ENCODE measurements around the gene GDF2.

Gene GDF2

GRCh38 chr10:47362199-47362598 is 39.9 kb downstream of the GDF2 start:
- no peaks in the 10 kb centered on the region for H3K9me3 ChIP-seq (ENCODE audit: control insufficient read depth in 2 of 2, low read length in 2 of 2)
- H3K27me3 ChIP-seq (ENCODE audit: control insufficient read depth in 1 of 2, insufficient read depth in 2 of 2, low read length in 2 of 2), result peaks cover 0 to 2% of the 10 kb centered on the region in 2 donors
- H3K4me1 ChIP-seq (ENCODE audit: control insufficient read depth, insufficient read depth, low read length), result no peaks in the 10 kb centered on the region

GRCh38 chr10:47363781-47364180 is 41.5 kb downstream of the GDF2 start:
- H3K9ac ChIP-seq (ENCODE audit: low read length in 2 of 2), result no peak overlapping the region
- no peaks in the 10 kb centered on the region for H3K36me3 ChIP-seq (ENCODE audit: control insufficient read depth in 2 of 2, insufficient read depth in 2 of 2, low read length in 2 of 2)
- H3K9me3 ChIP-seq (ENCODE audit: control insufficient read depth in 2 of 2, low read length in 2 of 2), result no peaks in the 10 kb centered on the region
- no peak overlapping the region for H3K4me3 ChIP-seq (ENCODE audit: low read length in 2 of 2)
- no peaks in the 10 kb centered on the region for H3K4me1 ChIP-seq (ENCODE audit: control insufficient read depth, insufficient read depth, low read length)
- H3K27ac ChIP-seq (ENCODE audit: low read length), result no peak overlapping the region
- peaks cover 0 to 2% of the 10 kb centered on the region in 2 donors for H3K27me3 ChIP-seq (ENCODE audit: control insufficient read depth in 1 of 2, insufficient read depth in 2 of 2, low read length in 2 of 2)

More at GRCh38 chr10:47362199-47362598, 39.9 kb downstream of the GDF2 start:
- H3K9ac ChIP-seq (ENCODE audit: low read length in 2 of 2), result no peak overlapping the region
- H3K4me3 ChIP-seq (ENCODE audit: low read length in 2 of 2), result no peak overlapping the region
- H3K27ac ChIP-seq (ENCODE audit: low read length), result no peak overlapping the region
- H3K36me3 ChIP-seq (ENCODE audit: control insufficient read depth in 2 of 2, insufficient read depth in 2 of 2, low read length in 2 of 2), result no peaks in the 10 kb centered on the region

GRCh38 chr10:47364366-47364765 is 42.1 kb downstream of the GDF2 start:
- Histone ChIP-seq H3K4me1 (ENCODE audit: control insufficient read depth, insufficient read depth, low read length) (no peaks in the 10 kb centered on the region), H3K4me3 (ENCODE audit: low read length in 2 of 2) (no peak overlapping the region), H3K27me3 (ENCODE audit: control insufficient read depth in 1 of 2, insufficient read depth in 2 of 2, low read length in 2 of 2) (no peaks in the 10 kb centered on the region), H3K9me3 (ENCODE audit: control insufficient read depth in 2 of 2, low read length in 2 of 2) (no peaks in the 10 kb centered on the region), H3K9ac (ENCODE audit: low read length in 2 of 2) (no peak overlapping the region), H3K27ac (ENCODE audit: low read length) (no peak overlapping the region), H3K36me3 (ENCODE audit: control insufficient read depth in 2 of 2, insufficient read depth in 2 of 2, low read length in 2 of 2) (no peaks in the 10 kb centered on the region)

GRCh38 chr10:47364911-47365310 is 42.7 kb downstream of the GDF2 start:
- H3K27me3 ChIP-seq (ENCODE audit: control insufficient read depth in 1 of 2, insufficient read depth in 2 of 2, low read length in 2 of 2), result no peaks in the 10 kb centered on the region

GRCh38 chr10:47365431-47366180 is 43.4 kb downstream of the GDF2 start:
- Histone ChIP-seq H3K9me3 (ENCODE audit: control insufficient read depth in 2 of 2, low read length in 2 of 2) (no peaks in the 10 kb centered on the region), H3K36me3 (ENCODE audit: control insufficient read depth in 2 of 2, insufficient read depth in 2 of 2, low read length in 2 of 2) (no peaks in the 10 kb centered on the region), H3K27me3 (ENCODE audit: control insufficient read depth in 1 of 2, insufficient read depth in 2 of 2, low read length in 2 of 2) (no peaks in the 10 kb centered on the region), H3K27ac (ENCODE audit: low read length) (no peak overlapping the region), H3K4me1 (ENCODE audit: control insufficient read depth, insufficient read depth, low read length) (no peaks in the 10 kb centered on the region), H3K9ac (ENCODE audit: low read length in 2 of 2) (no peak overlapping the region), H3K4me3 (ENCODE audit: low read length in 2 of 2) (no peak overlapping the region)

More at GRCh38 chr10:47364911-47365310, 42.7 kb downstream of the GDF2 start:
- Histone ChIP-seq H3K27ac (ENCODE audit: low read length) (no peak overlapping the region), H3K9ac (ENCODE audit: low read length in 2 of 2) (no peak overlapping the region), H3K9me3 (ENCODE audit: control insufficient read depth in 2 of 2, low read length in 2 of 2) (no peaks in the 10 kb centered on the region), H3K4me3 (ENCODE audit: low read length in 2 of 2) (no peak overlapping the region), H3K4me1 (ENCODE audit: control insufficient read depth, insufficient read depth, low read length) (no peaks in the 10 kb centered on the region), H3K36me3 (ENCODE audit: control insufficient read depth in 2 of 2, insufficient read depth in 2 of 2, low read length in 2 of 2) (no peaks in the 10 kb centered on the region)

- H3K27ac ChIP-seq (ENCODE audit: low read length), result no peak overlapping the region
- no peaks in the 10 kb centered on the region for H3K4me1 ChIP-seq (ENCODE audit: control insufficient read depth, insufficient read depth, low read length)
- no peaks in the 10 kb centered on the region for H3K9me3 ChIP-seq (ENCODE audit: control insufficient read depth in 2 of 2, low read length in 2 of 2)
- no peak overlapping the region for H3K9ac ChIP-seq (ENCODE audit: low read length in 2 of 2)
- no peak overlapping the region for H3K4me3 ChIP-seq (ENCODE audit: low read length in 2 of 2)
- H3K36me3 ChIP-seq (ENCODE audit: control insufficient read depth in 2 of 2, insufficient read depth in 2 of 2, low read length in 2 of 2), result no peaks in the 10 kb centered on the region
- H3K27me3 ChIP-seq (ENCODE audit: control insufficient read depth in 1 of 2, insufficient read depth in 2 of 2, low read length in 2 of 2), result no peaks in the 10 kb centered on the region
Observed at GRCh38 chr10:47366181-47366631, 44.0 kb downstream of the GDF2 start.

- Histone ChIP-seq H3K4me1 (ENCODE audit: control insufficient read depth, insufficient read depth, low read length) (no peaks in the 10 kb centered on the region), H3K4me3 (ENCODE audit: low read length in 2 of 2) (no peak overlapping the region), H3K9me3 (ENCODE audit: control insufficient read depth in 2 of 2, low read length in 2 of 2) (no peaks in the 10 kb centered on the region), H3K27ac (ENCODE audit: low read length) (no peak overlapping the region), H3K9ac (ENCODE audit: low read length in 2 of 2) (no peak overlapping the region), H3K27me3 (ENCODE audit: control insufficient read depth in 1 of 2, insufficient read depth in 2 of 2, low read length in 2 of 2) (no peaks in the 10 kb centered on the region), H3K36me3 (ENCODE audit: control insufficient read depth in 2 of 2, insufficient read depth in 2 of 2, low read length in 2 of 2) (no peaks in the 10 kb centered on the region)
Observed at GRCh38 chr10:47366731-47367460, 44.6 kb downstream of the GDF2 start.

- no peaks in the 10 kb centered on the region for H3K4me1 ChIP-seq (ENCODE audit: control insufficient read depth, insufficient read depth, low read length)
- no peak overlapping the region for H3K9ac ChIP-seq (ENCODE audit: low read length in 2 of 2)
- no peaks in the 10 kb centered on the region for H3K36me3 ChIP-seq (ENCODE audit: control insufficient read depth in 2 of 2, insufficient read depth in 2 of 2, low read length in 2 of 2)
- no peaks in the 10 kb centered on the region for H3K27me3 ChIP-seq (ENCODE audit: control insufficient read depth in 1 of 2, insufficient read depth in 2 of 2, low read length in 2 of 2)
- H3K27ac ChIP-seq (ENCODE audit: low read length), result no peak overlapping the region
- no peaks in the 10 kb centered on the region for H3K9me3 ChIP-seq (ENCODE audit: control insufficient read depth in 2 of 2, low read length in 2 of 2)
- H3K4me3 ChIP-seq (ENCODE audit: low read length in 2 of 2), result no peak overlapping the region
Observed at GRCh38 chr10:47367646-47368045, 45.4 kb downstream of the GDF2 start.

GRCh38 chr10:47368431-47369180 is 46.4 kb downstream of the GDF2 start:
- H3K4me1 ChIP-seq (ENCODE audit: control insufficient read depth, insufficient read depth, low read length), result no peaks in the 10 kb centered on the region
- no peaks in the 10 kb centered on the region for H3K27me3 ChIP-seq (ENCODE audit: control insufficient read depth in 1 of 2, insufficient read depth in 2 of 2, low read length in 2 of 2)
- no peaks in the 10 kb centered on the region for H3K36me3 ChIP-seq (ENCODE audit: control insufficient read depth in 2 of 2, insufficient read depth in 2 of 2, low read length in 2 of 2)
- no peak overlapping the region for H3K27ac ChIP-seq (ENCODE audit: low read length)
- H3K9me3 ChIP-seq (ENCODE audit: control insufficient read depth in 2 of 2, low read length in 2 of 2), result no peaks in the 10 kb centered on the region
- no peak overlapping the region for H3K4me3 ChIP-seq (ENCODE audit: low read length in 2 of 2)
- no peak overlapping the region for H3K9ac ChIP-seq (ENCODE audit: low read length in 2 of 2)

- Histone ChIP-seq H3K36me3 (ENCODE audit: control insufficient read depth in 2 of 2, insufficient read depth in 2 of 2, low read length in 2 of 2) (no peaks in the 10 kb centered on the region), H3K4me1 (ENCODE audit: control insufficient read depth, insufficient read depth, low read length) (peaks cover 2% of the 10 kb centered on the region), H3K4me3 (ENCODE audit: low read length in 2 of 2) (no peak overlapping the region)
Observed at GRCh38 chr10:47369251-47369894, 47.1 kb downstream of the GDF2 start.

More at GRCh38 chr10:47369251-47369894, 47.1 kb downstream of the GDF2 start:
- H3K27me3 ChIP-seq (ENCODE audit: control insufficient read depth in 1 of 2, insufficient read depth in 2 of 2, low read length in 2 of 2), result no peaks in the 10 kb centered on the region
- no peak overlapping the region for H3K27ac ChIP-seq (ENCODE audit: low read length)
- H3K9me3 ChIP-seq (ENCODE audit: control insufficient read depth in 2 of 2, low read length in 2 of 2), result no peaks in the 10 kb centered on the region
- no peak overlapping the region for H3K9ac ChIP-seq (ENCODE audit: low read length in 2 of 2)

All from stomach smooth muscle (tissue), 2 donors.